Measurements from ENCODE around the gene APOM. TPM values are rescaled to one million over a fixed set of nuclear protein-coding genes. Genes with fewer than 3 reads are reported as not detected.
A peak's percentile ranks its signal among the peaks of the same experiment; 100 is the strongest.

The APOM gene
- total RNA-seq, 1 donor from 2014 or later: 2.4 TPM

GRCh38 chr6:31652925-31653724 is 2.6 kb upstream of the APOM start:
- peak; percentile 79 for ATAC-seq
- peak; percentile 86 for DNase-seq
- intact Hi-C loops (cut with micrococcal nuclease): no loop called here

- no peak for DNase-seq
- no peak for ATAC-seq
- intact Hi-C loops (cut with micrococcal nuclease): no loop called here
These were observed 933 bp upstream of the APOM start for GRCh38 chr6:31654574-31655348.

- intact Hi-C loops (cut with micrococcal nuclease): no loop called here
These were observed 1.9 kb downstream of the APOM start for GRCh38 chr6:31657406-31658157.

GRCh38 chr6:31658158-31658688 is 2.5 kb downstream of the APOM start:
- intact Hi-C loops (cut with micrococcal nuclease): no loop called here
- DNase-seq (no peak), ATAC-seq (no peak)

More at GRCh38 chr6:31657406-31658157, 1.9 kb downstream of the APOM start:
- ATAC-seq (no peak), DNase-seq (no peak)

GRCh38 chr6:31658983-31659648 is 3.4 kb downstream of the APOM start:
- intact Hi-C loops (cut with micrococcal nuclease): no loop called here
- DNase-seq (no peak), ATAC-seq (no peak)

GRCh38 chr6:31659649-31660380 is 4.1 kb downstream of the APOM start:
- DNase-seq (no peak), ATAC-seq (peak; percentile 2)
- intact Hi-C loops (cut with micrococcal nuclease): no loop called here

- intact Hi-C loops (cut with micrococcal nuclease): no loop called here
These were observed 4.9 kb downstream of the APOM start, which contains the start of gene C6orf47 for GRCh38 chr6:31660381-31661261. Gene C6orf47, minus strand, starts transcription at chr6:31660778. Its CDS starts 831 bp downstream, at chr6:31659947.

GRCh38 chr6:31661262-31662123 is 5.8 kb downstream of the APOM start:
- DNase-seq (no peak), ATAC-seq (no peak)
- intact Hi-C loops (cut with micrococcal nuclease): no loop called here

More at GRCh38 chr6:31660381-31661261, 4.9 kb downstream of the APOM start, which contains the start of gene C6orf47:
- DNase-seq (peak; percentile 94), ATAC-seq (peak; percentile 79)

- intact Hi-C loops (cut with micrococcal nuclease): no loop called here
- DNase-seq: no peak
- no peak for ATAC-seq
These were observed 6.5 kb downstream of the APOM start for GRCh38 chr6:31662124-31662723.

GRCh38 chr6:31663126-31663960 is 7.6 kb downstream of the APOM start:
- intact Hi-C loops (cut with micrococcal nuclease): no loop called here
- no peak for DNase-seq
- ATAC-seq: no peak

- intact Hi-C loops (cut with micrococcal nuclease): no loop called here
- DNase-seq (no peak), ATAC-seq (no peak)
These were observed 8.5 kb downstream of the APOM start for GRCh38 chr6:31663961-31664789.

- intact Hi-C loops (cut with micrococcal nuclease): no loop called here
- peak; percentile 93 for DNase-seq
- ATAC-seq: peak; percentile 75
These were observed 9.3 kb downstream of the APOM start, which contains the start of gene GPANK1 for GRCh38 chr6:31664790-31665500. Gene GPANK1, minus strand, starts transcription at chr6:31664997. Its CDS starts 519 bp downstream, at chr6:31664478.

Measured in left ventricle myocardium superior (tissue), 1 donor.